Kidney tubule cell (primary cell): ENCODE results near the gene C20orf202.
"Not testable (repeated sequence)": the region's sequence is repeated elsewhere in the genome, so short reads cannot be mapped to it uniquely, and the experiment has no call there.

ENCODE experiments used
- DNase-seq: peaks from one replicate; pipeline ENCODE4 v3.0.0-alpha.2; 2018; ENCODE audit warnings: low spot score

C20orf202 gene

DNA sequence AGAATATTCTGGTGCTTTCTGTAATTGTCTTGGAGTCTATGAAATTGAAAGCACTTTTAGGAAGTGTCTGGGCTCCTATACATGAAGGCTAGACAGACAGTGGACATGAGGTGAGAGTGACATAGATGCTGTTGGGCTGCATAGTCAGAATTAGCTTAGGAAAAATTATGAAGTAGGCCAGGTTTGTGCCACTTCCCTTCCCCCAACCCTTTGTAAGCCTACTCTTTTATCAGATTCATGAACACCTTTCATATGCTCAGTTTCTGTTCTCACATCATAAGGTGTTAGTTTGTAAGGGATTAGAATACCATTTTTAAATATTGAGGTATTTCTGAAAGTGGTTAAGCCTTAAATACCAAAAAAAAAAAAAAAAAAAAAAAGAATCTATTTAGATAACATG lies 44.4 kb downstream of the C20orf202 start:
- no peak for DNase-seq

DNA sequence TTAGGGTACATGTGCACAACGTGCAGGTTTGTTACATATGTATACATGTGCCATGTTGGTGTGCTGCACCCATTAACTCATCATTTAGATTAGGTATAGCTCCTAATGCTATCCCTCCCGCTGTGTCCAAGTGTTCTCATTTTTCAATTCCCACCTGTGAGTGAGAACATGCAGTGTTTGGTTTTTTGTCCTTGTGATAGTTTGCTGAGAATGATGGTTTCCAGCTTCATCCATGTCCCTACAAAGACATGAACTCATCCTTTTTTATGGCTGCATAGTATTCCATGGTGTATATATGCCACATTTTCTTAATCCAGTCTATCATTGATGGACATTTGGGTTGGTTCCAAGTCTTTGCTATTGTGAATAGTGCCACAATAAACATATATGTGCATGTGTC lies 47.0 kb downstream of the C20orf202 start:
- DNase-seq, result not testable (repeated sequence)

DNA sequence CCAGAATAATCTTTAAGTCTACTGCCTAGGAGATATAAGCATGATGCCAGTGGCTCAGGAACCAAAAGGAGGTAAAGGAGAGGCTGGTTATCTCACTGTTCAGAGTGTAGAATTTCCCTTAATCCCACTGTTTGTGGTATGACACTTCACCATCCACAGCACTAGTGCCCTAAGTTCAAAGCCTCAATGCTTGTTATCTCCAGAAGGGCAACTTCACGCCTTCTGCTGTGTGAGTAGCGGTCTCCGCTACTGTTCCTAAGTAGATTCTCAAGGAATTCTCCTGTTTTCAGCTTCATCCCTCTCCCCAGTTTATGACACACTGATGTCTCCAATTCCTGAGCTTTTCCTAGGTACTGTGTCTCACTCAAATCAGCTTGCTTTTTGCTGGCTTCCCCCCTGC lies 49.2 kb downstream of the C20orf202 start:
- DNase-seq, result no peak

DNA sequence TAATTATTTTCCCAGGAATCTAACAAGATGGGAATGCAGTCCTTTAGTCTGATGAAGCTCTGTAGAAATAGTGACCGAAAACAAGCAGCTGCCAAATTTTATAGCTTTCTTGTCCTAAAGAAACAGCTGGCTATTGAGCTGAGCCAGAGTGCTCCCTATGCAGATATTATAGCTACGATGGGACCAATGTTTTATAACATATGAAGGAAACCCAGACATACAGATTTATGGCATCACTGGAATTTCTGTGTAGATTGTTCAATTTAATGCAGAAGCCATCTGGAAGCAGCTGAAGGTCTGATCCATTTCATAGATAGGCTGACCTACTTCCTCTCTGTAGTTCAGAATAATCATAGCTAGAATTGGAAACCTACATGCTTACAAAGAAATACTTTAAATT lies 51.0 kb downstream of the C20orf202 start:
- DNase-seq, result no peak

DNA sequence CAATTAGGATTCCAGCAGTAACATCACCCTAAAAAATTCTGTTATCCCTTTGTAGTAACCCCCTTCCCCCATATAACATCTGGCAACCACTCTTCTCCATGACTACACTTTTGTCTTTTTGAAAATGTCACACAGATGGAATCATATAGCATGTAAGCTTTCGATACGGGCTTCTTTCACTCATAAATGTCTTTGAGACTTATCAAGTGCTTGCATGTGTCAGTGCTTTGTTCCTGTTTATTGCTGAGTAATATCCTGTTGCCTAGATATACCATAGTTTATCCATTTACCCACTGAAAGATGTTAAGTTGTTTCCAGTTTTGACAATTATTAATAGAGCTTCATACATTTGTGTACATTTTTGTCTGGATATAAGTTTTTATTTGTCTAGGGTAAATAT lies 52.4 kb downstream of the C20orf202 start:
- DNase-seq, result no peak
